HG03095 (cell line): Measurements from ENCODE around the gene RAD51.

Source experiments
- ATAC-seq: cut with Tn5 transposase; IDR thresholded peaks from one replicate; pipeline ENCODE4 v1.9.1; 2021; ENCODE audit warnings: moderate library complexity; ENCODE audit not compliant: unreplicated experiment

Gene RAD51

GRCh38 chr15:40776537-40777141, 81.7 kb downstream of the RAD51 start:
- ATAC-seq = no peak
